HG03060 (cell line): Measurements from ENCODE around the gene STAC2.
"Not testable (repeated sequence)": the region's sequence is repeated elsewhere in the genome, so short reads cannot be mapped to it uniquely, and the experiment has no call there.

ENCODE experiments used
- ATAC-seq: cut with Tn5 transposase; IDR thresholded peaks from one replicate; pipeline ENCODE4 v1.9.1; 2021; ENCODE audit warnings: low read depth, moderate number of reproducible peaks; ENCODE audit not compliant: unreplicated experiment

STAC2 gene

GRCh38 chr17:39193346-39193745 is 32.4 kb downstream of the STAC2 start:
- ATAC-seq = no peak

DNA sequence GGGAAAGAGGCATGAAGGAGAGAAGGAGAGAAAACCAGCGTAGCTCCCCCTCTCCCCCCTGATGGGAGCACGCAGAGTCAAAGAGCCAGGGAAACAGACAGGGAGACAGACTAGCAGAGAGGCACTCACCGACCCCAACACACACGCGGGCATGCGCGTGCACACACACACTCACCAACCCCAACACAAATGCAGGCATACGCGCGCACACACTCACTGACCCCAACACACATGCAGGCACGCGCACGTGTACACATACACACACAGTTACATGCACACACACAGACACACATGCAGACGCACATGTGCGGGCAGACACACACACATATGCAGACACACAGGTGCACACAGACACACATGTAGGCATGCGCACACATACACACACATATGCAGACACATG is 32.8 kb downstream of the STAC2 start:
- no peak for ATAC-seq

- ATAC-seq = no peak
Measured at GRCh38 chr17:39191750-39192510, 33.8 kb downstream of the STAC2 start.

- no peak for ATAC-seq
Measured at GRCh38 chr17:39187152-39187830, 38.5 kb downstream of the STAC2 start.

DNA sequence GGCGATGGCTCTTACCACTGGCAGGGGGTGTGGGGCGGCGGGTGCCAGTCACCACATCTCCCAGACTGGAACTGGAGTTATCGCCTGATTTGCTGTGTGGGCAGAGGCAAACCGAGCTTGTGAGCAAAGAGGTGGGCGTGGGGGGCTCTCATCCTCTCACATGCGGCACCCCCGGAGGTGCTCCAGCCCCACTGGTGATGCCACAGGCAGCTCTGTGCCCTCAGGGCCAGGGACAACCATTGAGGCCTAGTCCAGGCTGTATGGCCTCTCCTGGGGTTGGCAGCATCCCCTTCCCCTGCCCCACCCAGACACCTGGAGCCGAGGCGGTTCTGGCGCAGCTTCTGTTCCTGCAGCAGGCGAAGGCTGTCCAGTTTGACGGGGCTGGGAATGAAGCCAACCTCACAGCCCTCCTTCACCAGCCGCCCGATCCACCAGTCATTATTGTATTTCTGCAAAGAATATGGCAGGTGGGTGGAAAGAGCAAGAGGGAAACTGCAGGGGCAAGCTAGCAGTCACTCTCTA is 39.2 kb downstream of the STAC2 start:
- no peak for ATAC-seq

DNA sequence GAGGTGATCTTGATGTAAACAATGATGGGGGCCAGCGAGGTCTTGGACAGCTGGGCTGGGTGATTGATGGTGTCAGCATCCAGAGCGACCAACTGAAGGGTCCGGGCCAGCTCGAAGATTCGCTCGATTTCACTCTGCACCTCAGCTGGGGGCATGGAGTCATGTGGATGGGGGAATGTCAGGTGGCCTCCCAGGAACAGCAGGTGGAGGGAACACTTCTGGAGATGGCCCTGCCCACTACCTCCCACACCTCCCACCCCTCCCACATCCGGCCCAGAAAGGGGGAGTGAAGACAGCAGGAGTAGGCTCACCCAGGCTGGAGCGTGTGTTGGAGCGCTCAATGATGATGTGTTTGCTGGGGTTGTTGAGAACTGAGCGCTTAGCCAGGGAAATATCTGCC is 42.0 kb downstream of the STAC2 start:
- ATAC-seq = no peak

- ATAC-seq = no peak
Measured at GRCh38 chr17:39183045-39183444, 42.7 kb downstream of the STAC2 start.

- no peak for ATAC-seq
Measured at GRCh38 chr17:39181303-39181702, 44.4 kb downstream of the STAC2 start.

GRCh38 chr17:39178536-39178935 is 47.2 kb downstream of the STAC2 start:
- ATAC-seq = no peak

DNA sequence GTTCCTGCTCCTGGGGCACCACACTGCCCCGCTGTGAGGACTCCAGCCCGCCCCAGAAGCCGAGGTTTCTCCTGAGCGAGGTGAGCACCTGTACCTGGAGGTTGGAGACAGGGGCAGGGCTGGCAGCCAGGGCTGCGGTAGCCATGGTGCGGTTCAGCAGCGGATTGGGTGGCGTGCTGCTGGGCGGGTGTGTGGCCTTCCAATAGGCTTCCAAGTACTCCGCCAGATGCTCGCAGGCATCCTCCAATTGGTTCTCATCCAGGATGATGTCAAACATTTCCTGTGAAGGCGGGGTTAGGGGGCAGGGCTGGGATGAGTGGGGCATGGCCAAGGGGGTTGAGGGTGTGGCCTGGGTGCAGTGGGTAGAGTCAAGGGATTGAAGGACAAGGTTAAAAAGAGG is 48.5 kb downstream of the STAC2 start:
- ATAC-seq = no peak

- no peak for ATAC-seq
Measured at GRCh38 chr17:39175695-39176093, 50.1 kb downstream of the STAC2 start.

- ATAC-seq = no peak
Measured at GRCh38 chr17:39174920-39175694, 50.6 kb downstream of the STAC2 start.

DNA sequence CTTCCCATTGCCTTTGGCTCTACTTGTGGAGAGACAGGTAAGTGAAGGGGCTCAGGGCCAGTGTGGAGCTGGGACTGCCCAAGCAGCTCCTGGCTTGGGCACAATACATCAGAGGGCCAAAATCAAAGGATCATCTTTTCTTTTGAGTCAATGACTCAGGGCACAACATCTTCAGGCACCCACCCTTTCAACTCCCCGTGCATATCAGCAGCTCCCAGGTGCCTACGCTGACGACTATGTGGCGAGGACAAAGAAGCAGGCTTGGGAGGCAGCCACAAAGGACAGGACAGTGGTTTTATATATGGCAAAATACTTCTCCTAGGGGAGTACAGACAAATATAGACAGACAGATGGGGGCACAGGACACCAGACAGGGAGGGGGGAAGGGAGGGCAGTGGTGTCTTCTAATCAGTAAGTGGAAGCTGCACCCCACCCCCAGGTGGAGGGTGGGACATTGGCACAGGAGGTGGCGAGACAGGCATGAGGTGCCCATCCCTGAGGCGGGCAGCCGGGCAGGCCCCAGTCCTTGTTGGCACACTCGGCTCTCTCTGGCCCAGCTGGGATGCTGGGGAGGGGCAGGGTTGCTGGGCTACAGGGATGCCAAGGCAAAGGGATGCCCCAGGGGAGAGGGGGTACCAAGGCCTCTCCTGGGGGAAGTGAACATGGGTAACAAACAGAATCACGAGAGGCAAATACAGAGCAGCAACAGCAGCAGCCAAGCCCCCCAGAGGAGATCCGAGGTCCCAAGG is 52.0 kb downstream of the STAC2 start:
- no peak for ATAC-seq

DNA sequence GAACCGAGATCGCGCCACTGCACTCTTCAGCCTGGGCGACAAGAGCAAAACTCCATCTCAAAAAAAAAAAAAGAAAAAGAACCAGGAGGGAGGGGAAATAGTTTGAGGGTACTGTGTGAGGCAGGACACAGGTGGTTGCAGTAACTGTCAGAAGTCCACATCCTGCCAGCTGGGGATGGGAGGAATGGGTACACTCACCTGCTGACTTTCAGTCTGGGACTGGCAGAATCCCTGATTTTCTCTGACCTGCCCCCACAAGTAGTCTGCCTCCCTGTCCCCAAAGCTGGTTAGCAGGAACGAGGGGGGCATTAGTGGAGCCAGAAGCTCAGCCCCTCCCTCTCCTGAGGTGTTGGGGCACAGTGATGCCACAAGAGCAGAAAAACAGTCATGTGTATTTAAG is 52.7 kb downstream of the STAC2 start:
- no peak for ATAC-seq

- ATAC-seq = no peak
Measured at GRCh38 chr17:39171933-39172332, 53.8 kb downstream of the STAC2 start.

- ATAC-seq = no peak
Measured at GRCh38 chr17:39170558-39170957, 55.2 kb downstream of the STAC2 start.

DNA sequence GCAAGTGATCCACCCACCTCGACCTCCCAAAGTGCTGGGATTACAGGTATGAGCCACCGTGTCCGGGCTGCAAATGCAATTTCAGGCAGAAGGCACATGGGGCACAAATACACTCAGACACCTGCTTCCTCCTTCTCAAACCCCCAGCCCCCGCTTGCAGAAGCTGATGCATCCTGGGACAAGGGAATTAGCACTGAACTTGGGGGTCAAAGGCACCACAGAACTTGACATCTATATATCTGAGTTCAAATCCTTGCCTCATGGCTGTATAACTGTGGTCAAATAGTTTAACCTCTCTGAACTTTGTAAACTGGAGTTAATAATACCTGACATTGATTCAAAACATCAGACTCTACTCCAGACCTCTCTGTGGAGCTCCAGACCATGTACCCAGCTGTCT is 55.6 kb downstream of the STAC2 start:
- no peak for ATAC-seq

GRCh38 chr17:39169518-39169917 is 56.2 kb downstream of the STAC2 start:
- no peak for ATAC-seq

GRCh38 chr17:39169101-39169500 is 56.6 kb downstream of the STAC2 start:
- ATAC-seq = no peak

- ATAC-seq = not testable (repeated sequence)
Measured at GRCh38 chr17:39168503-39168902, 57.2 kb downstream of the STAC2 start.

DNA sequence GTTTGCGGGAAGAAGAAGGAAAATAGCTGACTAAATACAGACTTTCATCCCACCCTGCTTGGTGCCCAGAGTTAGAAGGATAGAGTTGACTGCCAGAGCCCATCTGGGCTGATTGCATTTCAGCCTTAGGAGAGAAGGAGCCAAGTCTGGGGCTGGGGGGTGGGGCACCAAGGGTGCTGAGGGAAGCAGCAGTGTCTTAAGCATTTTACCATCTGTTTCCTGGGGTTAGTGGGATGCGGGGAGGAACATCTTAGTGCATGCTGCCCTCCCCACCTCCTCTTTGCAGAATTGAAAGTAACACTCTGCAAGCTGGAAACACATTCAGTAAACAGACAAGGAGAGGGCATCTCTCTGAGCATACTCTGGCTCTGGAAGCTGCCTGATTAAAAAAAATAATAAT is 58.3 kb downstream of the STAC2 start:
- ATAC-seq = no peak
